HG03097 (cell line): Measurements from ENCODE around the gene APBA2.

Source experiments
- ATAC-seq: cut with Tn5 transposase; IDR thresholded peaks from one replicate; pipeline ENCODE4 v1.9.1; 2021; ENCODE audit not compliant: unreplicated experiment, low FRiP score

Gene APBA2

DNA sequence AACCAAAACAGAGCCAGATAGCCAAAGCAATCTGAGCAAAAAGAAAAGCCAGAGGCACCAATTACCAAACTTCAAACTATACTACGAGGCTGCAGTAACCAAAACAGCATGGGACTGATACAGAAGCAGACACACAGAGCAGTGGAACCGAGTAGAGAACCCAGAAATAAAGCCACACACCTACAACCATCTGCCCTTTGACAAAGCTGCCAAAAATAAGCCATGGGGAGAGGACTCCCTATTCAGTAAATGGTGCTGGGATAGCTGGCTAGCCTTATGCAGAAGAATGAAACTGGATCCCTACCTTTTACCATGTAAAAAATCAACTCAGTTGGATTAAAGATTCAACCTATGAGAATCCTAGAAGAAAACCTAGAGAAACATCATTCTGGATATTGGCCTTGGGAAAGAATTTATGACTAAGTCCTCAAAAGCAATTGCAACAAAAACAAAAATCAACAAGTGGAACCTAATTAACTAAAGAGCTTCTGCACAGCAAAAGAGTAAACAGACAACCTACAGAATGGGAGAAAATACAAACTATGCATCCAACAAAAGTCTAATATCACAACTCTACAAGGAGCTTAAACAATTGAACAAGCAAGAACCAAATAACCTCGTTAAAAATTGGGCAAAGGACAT lies 95.1 kb downstream of the APBA2 start:
- no peak for ATAC-seq

DNA sequence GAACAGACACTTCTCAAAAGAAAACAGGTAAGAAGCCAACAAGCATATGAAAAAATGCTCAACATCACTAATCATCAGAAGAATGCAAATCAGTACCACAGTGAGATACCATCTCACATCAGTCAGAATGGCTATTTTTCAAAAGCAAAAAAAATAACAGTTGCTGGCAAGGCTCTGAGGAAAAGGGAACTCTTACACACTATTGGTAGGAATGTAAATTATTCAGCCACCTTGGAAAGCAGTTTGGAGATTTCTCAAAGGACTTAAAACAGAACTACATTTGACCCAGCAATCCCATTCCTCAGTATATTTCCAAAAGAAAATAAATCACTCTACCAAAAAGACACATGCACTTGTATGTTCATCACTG lies 95.6 kb downstream of the APBA2 start:
- no peak for ATAC-seq

DNA sequence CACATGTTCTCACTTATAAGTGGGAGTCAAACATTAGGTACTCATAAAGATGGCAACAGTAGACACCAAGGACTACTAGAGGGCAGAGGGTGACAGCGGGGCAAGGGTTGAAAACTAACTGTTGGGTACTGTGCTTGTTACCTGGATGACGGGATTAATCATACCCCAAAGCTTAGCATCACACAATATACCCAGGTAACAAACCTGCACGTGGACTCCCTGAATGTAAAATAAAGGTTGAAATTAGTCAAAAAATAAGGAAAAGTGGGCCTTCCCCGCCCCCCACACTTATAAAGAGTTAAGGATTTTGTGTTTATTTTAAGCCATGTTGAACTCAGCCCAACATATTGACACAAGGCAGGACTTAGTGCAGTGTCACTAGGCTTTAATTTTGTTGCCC lies 96.1 kb downstream of the APBA2 start:
- no peak for ATAC-seq

- ATAC-seq = no peak
Observed at GRCh38 chr15:28982886-28983285, 97.1 kb downstream of the APBA2 start.

DNA sequence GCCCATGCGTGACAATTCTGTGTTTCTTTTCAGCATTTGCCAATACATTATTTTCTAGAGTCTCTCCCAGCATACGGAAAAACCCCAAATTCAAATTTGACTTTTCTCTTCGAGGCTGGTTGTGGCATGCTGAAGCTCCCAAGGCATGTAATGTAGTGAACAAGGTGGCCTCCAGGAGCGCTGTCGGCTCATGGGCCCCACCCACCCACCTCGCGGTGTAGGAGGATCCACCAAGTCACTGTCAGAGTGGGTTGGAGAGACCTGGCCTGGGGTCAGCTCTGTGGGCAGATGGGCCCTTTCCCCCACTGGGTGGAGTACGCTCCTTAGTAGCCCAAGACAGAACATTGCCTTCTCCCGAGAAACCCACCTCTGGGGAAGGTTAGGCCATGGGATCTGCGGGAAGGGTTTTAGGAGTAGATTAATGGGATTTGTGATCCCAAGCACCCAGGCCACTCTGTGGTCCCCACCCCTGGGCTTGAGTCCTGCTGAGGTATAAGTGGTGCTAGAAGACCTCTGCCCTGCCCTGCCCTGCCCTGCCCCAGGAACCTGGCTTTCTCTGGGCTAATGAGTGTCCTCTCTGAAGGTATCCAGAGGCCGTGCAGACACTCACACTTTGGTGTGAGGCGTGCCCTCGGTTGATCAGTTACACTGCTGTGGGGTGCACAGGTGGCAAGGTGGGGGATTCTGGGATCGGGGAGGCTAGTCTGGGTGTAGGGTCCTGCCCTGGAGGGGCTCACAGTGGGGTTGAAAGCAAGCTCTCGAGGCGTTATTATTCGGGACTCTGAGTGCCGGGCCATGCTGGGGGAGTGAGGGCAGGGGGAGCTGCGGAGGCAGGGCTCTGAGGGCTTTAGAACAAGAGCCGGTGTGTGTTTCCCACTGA lies 97.9 kb downstream of the APBA2 start:
- no peak for ATAC-seq

DNA sequence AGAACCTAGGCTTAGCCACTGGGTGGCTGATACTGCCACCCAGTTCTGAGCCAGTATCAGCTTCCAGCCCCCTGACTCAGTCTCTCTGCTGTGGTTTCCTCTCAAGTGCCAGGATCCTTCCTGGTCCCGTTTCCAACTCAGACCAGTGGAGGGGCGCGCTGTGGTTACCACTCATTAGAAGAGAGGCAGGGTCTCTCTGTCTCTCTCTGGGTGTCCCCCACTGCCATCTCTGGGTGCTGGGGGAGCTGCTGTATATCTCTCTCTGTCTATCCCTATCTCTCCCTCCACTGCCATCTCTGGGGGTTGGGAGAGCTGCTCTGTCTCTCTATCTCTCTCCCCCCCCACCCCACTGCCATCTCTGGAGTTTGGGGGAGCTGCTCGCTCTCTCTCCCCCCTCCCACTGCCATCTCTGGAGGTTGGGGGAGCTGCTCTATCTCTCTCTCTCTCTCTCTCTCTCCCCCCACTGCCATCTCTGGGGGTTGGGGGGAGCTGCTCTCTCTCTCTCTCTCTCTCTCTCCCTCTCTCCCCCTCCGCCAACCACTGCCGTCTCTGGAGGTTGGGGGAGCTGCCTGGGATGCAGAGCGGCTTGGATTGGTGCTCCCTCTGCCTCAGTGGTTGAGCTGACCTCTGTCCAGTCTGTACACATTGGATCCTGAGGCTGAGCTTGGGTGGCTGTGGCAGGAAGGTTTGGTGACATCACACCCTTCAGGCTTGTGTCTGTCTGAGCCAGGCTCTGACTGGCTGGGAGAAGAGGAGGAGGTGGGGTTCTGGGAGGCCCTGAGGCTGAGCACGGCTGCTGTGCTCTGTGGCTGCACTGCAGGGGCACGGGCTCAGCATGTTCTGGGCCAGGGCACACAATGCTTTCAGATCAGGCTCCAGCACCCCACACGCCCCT lies 98.9 kb downstream of the APBA2 start:
- ATAC-seq = no peak

DNA sequence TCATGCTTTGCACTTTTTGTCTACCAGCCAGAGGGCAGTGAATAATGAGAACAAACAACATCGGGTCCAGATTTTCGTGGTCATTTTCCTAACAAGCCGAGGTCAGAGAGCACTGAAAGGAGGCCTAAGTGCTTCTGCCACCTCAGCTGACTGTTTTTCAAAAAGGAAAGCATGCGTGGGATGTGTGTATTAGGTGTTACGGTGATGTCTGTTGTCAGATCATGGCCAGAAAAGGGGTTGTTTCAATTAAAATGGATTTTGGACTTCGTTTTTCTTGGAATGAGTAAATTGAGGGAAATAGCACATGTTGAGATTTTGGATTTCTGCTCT lies 99.5 kb downstream of the APBA2 start:
- ATAC-seq = no peak

DNA sequence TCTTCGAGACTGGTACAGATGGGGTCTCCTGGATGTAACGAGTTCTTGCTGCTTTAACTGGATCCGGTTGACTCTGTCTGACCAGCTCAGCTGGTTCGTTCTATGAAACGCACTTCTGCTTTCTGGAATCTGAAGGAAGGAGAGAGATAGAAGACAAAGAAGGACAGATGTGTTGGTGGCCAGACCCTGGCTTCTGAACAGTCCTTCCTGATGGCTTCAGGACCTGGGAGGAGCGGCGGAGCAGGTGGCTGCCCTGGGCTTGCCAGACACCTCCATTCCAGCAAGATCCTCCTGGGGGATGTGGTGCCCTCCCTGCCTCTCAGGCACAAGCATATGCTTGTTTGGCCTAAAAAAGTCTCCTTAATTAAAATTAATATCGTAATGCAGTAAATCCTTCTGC lies 99.9 kb downstream of the APBA2 start:
- ATAC-seq = no peak

DNA sequence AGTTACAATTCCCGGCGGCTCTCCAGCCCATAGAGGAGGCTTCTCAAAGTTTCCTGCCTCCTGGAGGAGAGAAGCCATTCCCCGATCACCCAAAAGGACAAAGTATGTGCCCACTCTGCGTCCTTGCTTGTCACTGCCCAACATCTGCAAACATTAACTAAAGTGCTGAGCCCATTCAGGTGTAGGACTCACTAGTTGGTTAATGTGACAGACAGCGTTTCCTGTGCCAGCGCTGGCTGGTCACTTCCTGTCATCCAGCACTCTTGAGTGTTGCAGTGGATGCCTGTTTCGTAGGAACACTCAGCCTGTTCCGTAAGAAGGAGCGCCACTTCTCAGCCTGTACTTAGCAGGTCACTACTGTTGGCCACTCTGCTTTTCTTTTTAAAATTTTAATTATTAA lies 100.3 kb downstream of the APBA2 start:
- ATAC-seq = no peak

GRCh38 chr15:28986726-28987125 lies 101.0 kb downstream of the APBA2 start:
- ATAC-seq = no peak

DNA sequence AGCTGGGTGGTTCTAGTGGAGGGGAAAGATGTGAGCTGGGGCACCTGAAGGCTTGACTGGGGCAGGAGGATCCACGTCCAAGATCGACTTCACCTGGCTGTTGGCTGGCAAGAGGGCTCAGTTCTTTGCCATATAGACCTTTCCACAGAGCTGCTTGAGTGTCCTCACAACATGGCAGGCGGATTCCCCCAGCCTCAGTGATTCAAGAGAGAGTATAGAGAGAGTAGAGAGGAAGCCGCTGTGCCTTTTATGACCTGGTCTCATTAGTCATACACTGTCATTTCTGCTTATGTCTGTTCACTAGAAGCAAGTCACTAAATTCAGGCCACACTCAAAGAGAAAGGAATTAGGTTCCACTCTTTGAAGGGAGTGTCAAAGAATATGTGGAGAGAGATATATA lies 101.6 kb downstream of the APBA2 start:
- no peak for ATAC-seq

GRCh38 chr15:28989239-28989830 lies 103.6 kb downstream of the APBA2 start:
- no peak for ATAC-seq

GRCh38 chr15:28989896-28990295 lies 104.1 kb downstream of the APBA2 start:
- ATAC-seq = no peak

- ATAC-seq = no peak
Observed at GRCh38 chr15:28990390-28990789, 104.6 kb downstream of the APBA2 start.

- no peak for ATAC-seq
Observed at GRCh38 chr15:28991236-28992171, 105.7 kb downstream of the APBA2 start.

DNA sequence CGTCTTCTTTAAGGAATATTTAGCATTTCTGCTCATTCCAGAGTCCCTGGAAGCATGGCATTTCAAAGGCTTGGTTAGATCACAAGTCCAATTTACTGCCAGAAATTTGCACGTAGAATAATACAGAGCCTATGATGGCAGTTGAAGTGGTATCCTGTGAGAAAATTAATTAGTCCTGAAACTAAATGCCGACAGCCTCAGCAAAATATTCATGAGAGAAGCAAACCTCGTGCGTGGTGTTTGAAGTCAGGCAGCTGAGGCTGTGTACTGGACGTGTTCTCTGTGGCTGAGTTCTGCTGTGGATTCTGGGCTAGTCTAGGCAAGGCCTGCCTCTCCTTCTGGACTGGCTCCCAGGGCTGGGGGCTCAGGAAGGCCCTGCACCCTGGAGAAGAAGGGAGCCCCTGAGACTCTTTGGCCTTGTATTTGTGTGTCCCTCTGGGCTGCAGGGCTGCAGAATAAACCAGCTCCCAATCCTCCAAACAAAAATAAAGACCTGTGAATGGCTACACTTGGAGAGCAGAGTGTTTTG lies 106.6 kb downstream of the APBA2 start:
- ATAC-seq = no peak

GRCh38 chr15:28993051-28993719 lies 107.4 kb downstream of the APBA2 start:
- no peak for ATAC-seq

DNA sequence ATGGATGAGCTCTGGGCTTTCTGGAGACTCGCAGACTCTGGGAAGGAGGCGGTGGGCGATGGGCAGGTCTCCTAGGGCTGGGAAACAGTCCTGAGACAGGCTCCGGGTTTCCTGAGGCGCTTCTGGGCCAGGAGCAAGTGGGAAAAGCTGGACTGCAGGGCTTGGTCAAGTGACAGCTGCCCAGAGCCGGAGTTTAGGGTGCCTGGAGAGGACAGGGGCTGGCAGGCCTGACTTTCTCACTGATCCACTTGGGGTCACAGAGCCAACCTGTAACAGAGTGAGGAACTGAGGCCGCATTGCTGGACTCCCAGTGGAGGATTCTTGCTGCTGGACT lies 107.9 kb downstream of the APBA2 start:
- no peak for ATAC-seq

DNA sequence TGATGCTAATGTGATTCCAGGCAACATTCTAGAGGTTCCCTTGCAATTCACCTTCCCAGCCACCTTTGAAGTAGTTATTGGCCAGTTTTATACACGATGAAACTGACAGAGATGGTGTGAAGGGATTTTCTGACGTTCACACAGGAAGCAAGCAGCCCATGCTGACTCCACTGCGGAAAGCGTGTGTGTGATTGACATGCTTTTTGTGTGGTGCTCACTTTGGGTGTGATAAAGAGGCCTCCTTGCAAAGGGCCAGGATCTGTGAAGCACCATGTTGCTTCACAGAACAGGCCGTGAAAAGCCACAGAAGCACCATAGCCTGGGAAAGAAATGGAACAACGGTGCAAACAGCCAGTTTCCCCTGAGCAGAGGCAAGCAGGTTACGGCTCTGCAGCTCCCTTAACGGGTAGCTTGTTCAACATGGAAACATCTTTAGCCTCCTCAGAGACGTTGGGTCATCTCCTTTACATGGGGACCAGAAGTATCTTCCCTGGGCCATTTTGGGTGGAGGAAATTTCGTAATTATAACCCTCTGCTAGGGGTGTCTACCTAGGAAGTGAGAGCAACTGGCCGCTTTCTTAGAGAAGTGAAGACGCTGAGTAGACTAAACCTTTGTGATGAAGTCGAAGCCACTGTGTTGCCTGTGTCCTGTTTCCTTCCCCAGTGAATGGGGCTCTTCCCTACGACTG lies 108.5 kb downstream of the APBA2 start:
- ATAC-seq = no peak
